Tibial artery (tissue), 4 donors: ENCODE results near the gene FITM1.

Experiments used
- DNase-seq, 2 donors: peaks; one replicate each; pipeline ENCODE4 v3.0.0-alpha.2; 2019
- H3K27ac ChIP-seq, 2 donors: fragments of 200-600 bp; sonication (generic) in 1 of 2; 1 replicate in 1 of 2; 2 replicates in 1 of 2; pipeline ENCODE4 v1.5.1; 2018 to 2019; ENCODE audit warnings: mild to moderate bottlenecking in 1 of 2
- H3K27me3 ChIP-seq, 2 donors: fragments of 200-600 bp; sonication (generic) in 1 of 2; one replicate each; pipeline versions ENCODE4 v1.5.1 to v1.6.0; 2016 to 2019
- H3K36me3 ChIP-seq, 3 donors: fragments of 200-600 bp; sonication (generic) in 2 of 3; one replicate each; pipeline ENCODE4 v1.5.1; 2016 to 2019; ENCODE audit warnings: mild to moderate bottlenecking in 2 of 3
- H3K4me1 ChIP-seq, 4 donors: fragments of 200-600 bp; sonication (generic) in 2 of 4; 1 replicate in 3 of 4; 2 replicates in 1 of 4; pipeline ENCODE4 v1.5.1; 2016 to 2019
- H3K4me3 ChIP-seq, 2 donors: fragments of 200-600 bp; sonication (generic) in 1 of 2; 1 replicate in 1 of 2; 2 replicates in 1 of 2; pipeline ENCODE4 v1.5.1; 2018 to 2019; ENCODE audit warnings: mild to moderate bottlenecking in 2 of 2
- H3K9me3 ChIP-seq, 3 donors: fragments of 200-600 bp; sonication (generic) in 1 of 3; one replicate each; pipeline ENCODE4 v1.5.1; 2016 to 2019
- intact Hi-C: fragments of 100-400 bp; cut with DNase I; formaldehyde crosslinking; loops from one replicate; pipeline ENCODE4 v1.15.0; 2023; ENCODE audit warnings: low total_unique reads
- TF ChIP-seq, protein P1 (sequence below), 2 experiments: fragments of 200-600 bp in 1 of 2; fragments of 450-650 bp in 1 of 2; IDR thresholded peaks; one replicate each; pipeline ENCODE4 v1.5.1; 2017 to 2019; ENCODE audit warnings: antibody characterized with exemption in 2 of 2, mild to moderate bottlenecking in 1 of 2, moderate library complexity in 1 of 2

The FITM1 gene

GRCh38 chr14:24135584-24135833 is 5.0 kb downstream of the FITM1 start:
- H3K27me3 ChIP-seq, result no peaks in the 10 kb centered on the region
- TF ChIP-seq, protein P1, sequence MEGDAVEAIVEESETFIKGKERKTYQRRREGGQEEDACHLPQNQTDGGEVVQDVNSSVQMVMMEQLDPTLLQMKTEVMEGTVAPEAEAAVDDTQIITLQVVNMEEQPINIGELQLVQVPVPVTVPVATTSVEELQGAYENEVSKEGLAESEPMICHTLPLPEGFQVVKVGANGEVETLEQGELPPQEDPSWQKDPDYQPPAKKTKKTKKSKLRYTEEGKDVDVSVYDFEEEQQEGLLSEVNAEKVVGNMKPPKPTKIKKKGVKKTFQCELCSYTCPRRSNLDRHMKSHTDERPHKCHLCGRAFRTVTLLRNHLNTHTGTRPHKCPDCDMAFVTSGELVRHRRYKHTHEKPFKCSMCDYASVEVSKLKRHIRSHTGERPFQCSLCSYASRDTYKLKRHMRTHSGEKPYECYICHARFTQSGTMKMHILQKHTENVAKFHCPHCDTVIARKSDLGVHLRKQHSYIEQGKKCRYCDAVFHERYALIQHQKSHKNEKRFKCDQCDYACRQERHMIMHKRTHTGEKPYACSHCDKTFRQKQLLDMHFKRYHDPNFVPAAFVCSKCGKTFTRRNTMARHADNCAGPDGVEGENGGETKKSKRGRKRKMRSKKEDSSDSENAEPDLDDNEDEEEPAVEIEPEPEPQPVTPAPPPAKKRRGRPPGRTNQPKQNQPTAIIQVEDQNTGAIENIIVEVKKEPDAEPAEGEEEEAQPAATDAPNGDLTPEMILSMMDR (IDR thresholded peaks at IDR 0.05), result no peak
- H3K36me3 ChIP-seq, result peaks cover 12 to 30% (median 24%) of the 10 kb centered on the region in 3 donors
- peak overlapping the region; percentile 87 to 98 for H3K4me3 ChIP-seq
- DNase-seq, result no peak
- intact Hi-C loops, result no loop called here
- peaks cover 0 to 47% (median 30%) of the 10 kb centered on the region in 4 donors for H3K4me1 ChIP-seq
- H3K9me3 ChIP-seq, result no peaks in the 10 kb centered on the region
- H3K27ac ChIP-seq, result peak overlapping the region; percentile 86 to 94

- H3K4me3 ChIP-seq, result peak within 1 kb of the TSS; percentile 87 to 98
- TF ChIP-seq, protein P1 (IDR thresholded peaks at IDR 0.05), result no peak
- peaks cover 0 to 47% (median 30%) of the 10 kb centered on the region in 4 donors for H3K4me1 ChIP-seq
- DNase-seq, result peak; percentile 90 to 96
- H3K27ac ChIP-seq, result peak within 1 kb of the TSS; percentile 86 to 94
- no peaks in the 10 kb centered on the region for H3K9me3 ChIP-seq
- no peaks in the 10 kb centered on the region for H3K27me3 ChIP-seq
- intact Hi-C loops, result no loop called here
- peaks cover 12 to 30% (median 24%) of the 10 kb centered on the region in 3 donors for H3K36me3 ChIP-seq
Observed at GRCh38 chr14:24135834-24136683, 5.6 kb downstream of the FITM1 start, which contains the start of gene PSME1. TSS of gene PSME1 (plus strand) at chr14:24136194. CDS start at chr14:24136263, 69 bp downstream.

- Histone ChIP-seq H3K27me3 (no peaks in the 10 kb centered on the region), H3K9me3 (no peaks in the 10 kb centered on the region), H3K4me1 (peaks cover 5 to 43% (median 31%) of the 10 kb centered on the region in 4 donors), H3K27ac (peak overlapping the region; percentile 86 to 94), H3K4me3 (peak overlapping the region; percentile 87 to 98), H3K36me3 (peaks cover 12 to 24% (median 24%) of the 10 kb centered on the region in 3 donors)
- TF ChIP-seq, protein P1 (IDR thresholded peaks at IDR 0.05), result no peak
- DNase-seq, result no peak
- intact Hi-C loops, result no loop called here
Observed at GRCh38 chr14:24136684-24137528, 6.4 kb downstream of the FITM1 start.

DNA sequence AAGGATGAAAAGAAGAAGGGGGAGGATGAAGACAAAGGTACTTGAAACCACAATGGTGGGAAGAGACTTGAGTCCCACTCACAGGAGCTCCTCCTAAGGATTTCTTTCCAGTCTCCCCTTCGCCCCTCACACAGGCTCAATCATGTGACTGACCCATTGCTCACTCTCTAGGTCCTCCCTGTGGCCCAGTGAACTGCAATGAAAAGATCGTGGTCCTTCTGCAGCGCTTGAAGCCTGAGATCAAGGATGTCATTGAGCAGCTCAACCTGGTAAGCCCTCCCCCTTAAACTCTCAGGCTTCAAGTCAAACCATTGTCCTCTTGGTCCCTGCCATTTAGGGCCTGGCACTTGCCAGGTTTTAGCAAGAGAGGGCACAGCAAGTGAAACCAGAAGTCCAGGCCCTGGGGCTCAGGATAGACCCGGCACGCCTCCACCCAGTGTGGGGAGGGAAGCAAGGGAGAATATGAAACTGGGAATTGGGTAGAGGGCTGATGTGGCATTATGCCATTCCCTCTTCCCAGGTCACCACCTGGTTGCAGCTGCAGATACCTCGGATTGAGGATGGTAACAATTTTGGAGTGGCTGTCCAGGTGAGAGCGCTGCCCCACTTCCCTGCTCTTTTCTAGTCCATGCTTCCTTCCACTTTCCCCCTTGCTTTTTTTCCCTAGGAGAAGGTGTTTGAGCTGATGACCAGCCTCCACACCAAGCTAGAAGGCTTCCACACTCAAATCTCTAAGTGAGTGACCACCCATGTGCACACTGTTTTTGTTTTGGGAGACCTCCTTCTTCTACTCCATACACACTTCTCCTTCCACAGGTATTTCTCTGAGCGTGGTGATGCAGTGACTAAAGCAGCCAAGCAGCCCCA is 7.3 kb downstream of the FITM1 start:
- DNase-seq, result no peak
- TF ChIP-seq, protein P1 (IDR thresholded peaks at IDR 0.05), result no peak
- no peak overlapping the region for H3K4me3 ChIP-seq
- intact Hi-C loops, result no loop called here
- H3K4me1 ChIP-seq, result peaks cover 7 to 49% (median 36%) of the 10 kb centered on the region in 4 donors
- H3K36me3 ChIP-seq, result peaks cover 12 to 24% (median 24%) of the 10 kb centered on the region in 3 donors
- no peaks in the 10 kb centered on the region for H3K9me3 ChIP-seq
- no peaks in the 10 kb centered on the region for H3K27me3 ChIP-seq
- peak overlapping the region in 1 of 2 donors; percentile 86 for H3K27ac ChIP-seq
